ENCODE data around the gene PSMF1. TPM values are rescaled to one million over a fixed set of nuclear protein-coding genes. Genes with fewer than 3 reads are reported as not detected.

The PSMF1 gene
- total RNA-seq, 1 donor from 2014 or later = 110 TPM

- no peaks in the 10 kb centered on the region for H3K27me3 Mint-ChIP-seq (ENCODE audit: low read depth)
- H3K4me1 Mint-ChIP-seq (ENCODE audit: low read depth) = no peaks in the 10 kb centered on the region
- no peak overlapping the region for H3K4me3 Mint-ChIP-seq (ENCODE audit: unreplicated experiment)
- H3K27ac Mint-ChIP-seq (ENCODE audit: unreplicated experiment) = no peak overlapping the region
- peaks cover 3% of the 10 kb centered on the region for H3K36me3 Mint-ChIP-seq (ENCODE audit: low read depth)
- TF ChIP-seq, protein P1, sequence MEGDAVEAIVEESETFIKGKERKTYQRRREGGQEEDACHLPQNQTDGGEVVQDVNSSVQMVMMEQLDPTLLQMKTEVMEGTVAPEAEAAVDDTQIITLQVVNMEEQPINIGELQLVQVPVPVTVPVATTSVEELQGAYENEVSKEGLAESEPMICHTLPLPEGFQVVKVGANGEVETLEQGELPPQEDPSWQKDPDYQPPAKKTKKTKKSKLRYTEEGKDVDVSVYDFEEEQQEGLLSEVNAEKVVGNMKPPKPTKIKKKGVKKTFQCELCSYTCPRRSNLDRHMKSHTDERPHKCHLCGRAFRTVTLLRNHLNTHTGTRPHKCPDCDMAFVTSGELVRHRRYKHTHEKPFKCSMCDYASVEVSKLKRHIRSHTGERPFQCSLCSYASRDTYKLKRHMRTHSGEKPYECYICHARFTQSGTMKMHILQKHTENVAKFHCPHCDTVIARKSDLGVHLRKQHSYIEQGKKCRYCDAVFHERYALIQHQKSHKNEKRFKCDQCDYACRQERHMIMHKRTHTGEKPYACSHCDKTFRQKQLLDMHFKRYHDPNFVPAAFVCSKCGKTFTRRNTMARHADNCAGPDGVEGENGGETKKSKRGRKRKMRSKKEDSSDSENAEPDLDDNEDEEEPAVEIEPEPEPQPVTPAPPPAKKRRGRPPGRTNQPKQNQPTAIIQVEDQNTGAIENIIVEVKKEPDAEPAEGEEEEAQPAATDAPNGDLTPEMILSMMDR (IDR thresholded peaks at IDR 0.05) = no peak
- no peak for DNase-seq (ENCODE audit: low spot score)
- peaks cover 22% of the 10 kb centered on the region for H3K9me3 Mint-ChIP-seq (ENCODE audit: low read depth)
Observed at GRCh38 chr20:1102016-1102415, 16.4 kb upstream of the PSMF1 start.

GRCh38 chr20:1103751-1104150, 14.7 kb upstream of the PSMF1 start:
- H3K4me1 Mint-ChIP-seq (ENCODE audit: low read depth) = no peaks in the 10 kb centered on the region
- H3K4me3 Mint-ChIP-seq (ENCODE audit: unreplicated experiment) = no peak overlapping the region
- TF ChIP-seq, protein P1 (IDR thresholded peaks at IDR 0.05) = no peak
- H3K27ac Mint-ChIP-seq (ENCODE audit: unreplicated experiment) = no peak overlapping the region
- H3K27me3 Mint-ChIP-seq (ENCODE audit: low read depth) = no peaks in the 10 kb centered on the region
- peaks cover 3% of the 10 kb centered on the region for H3K36me3 Mint-ChIP-seq (ENCODE audit: low read depth)
- peaks cover 15% of the 10 kb centered on the region for H3K9me3 Mint-ChIP-seq (ENCODE audit: low read depth)
- DNase-seq (ENCODE audit: low spot score) = no peak

DNA sequence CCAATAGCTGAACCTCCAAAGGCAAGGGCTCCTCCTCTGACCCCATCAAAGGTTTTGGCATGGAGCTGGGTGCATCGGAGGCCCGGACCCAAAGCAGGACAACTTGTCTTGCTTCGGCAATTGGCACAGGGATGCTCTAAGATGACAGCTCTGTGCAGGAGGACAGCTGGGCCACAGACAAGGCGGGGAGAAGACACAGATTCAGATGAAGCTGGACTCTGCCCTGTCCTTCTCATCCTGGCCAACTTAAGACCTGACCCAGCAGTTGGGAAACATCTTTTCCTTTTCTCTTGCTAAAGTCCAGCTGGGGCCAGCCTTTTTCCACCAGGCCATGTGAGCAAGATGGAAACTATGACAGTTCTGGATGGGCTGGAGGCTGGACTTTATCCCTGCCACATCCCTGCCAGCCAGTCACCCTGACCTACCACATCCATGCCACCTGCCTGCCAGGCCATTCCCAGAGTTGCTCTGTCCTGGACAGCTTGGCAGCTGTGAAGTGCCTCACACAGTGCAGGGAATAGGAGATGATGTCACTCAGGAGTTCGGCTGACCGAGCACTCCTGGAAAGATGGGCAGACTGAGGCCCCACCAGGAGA, 12.7 kb upstream of the PSMF1 start:
- TF ChIP-seq, protein P1 (IDR thresholded peaks at IDR 0.05) = no peak
- no peaks in the 10 kb centered on the region for H3K4me1 Mint-ChIP-seq (ENCODE audit: low read depth)
- no peaks in the 10 kb centered on the region for H3K27me3 Mint-ChIP-seq (ENCODE audit: low read depth)
- DNase-seq (ENCODE audit: low spot score) = no peak
- no peak overlapping the region for H3K4me3 Mint-ChIP-seq (ENCODE audit: unreplicated experiment)
- H3K27ac Mint-ChIP-seq (ENCODE audit: unreplicated experiment) = no peak overlapping the region
- peaks cover 3% of the 10 kb centered on the region for H3K36me3 Mint-ChIP-seq (ENCODE audit: low read depth)
- H3K9me3 Mint-ChIP-seq (ENCODE audit: low read depth) = peaks cover 15% of the 10 kb centered on the region

DNA sequence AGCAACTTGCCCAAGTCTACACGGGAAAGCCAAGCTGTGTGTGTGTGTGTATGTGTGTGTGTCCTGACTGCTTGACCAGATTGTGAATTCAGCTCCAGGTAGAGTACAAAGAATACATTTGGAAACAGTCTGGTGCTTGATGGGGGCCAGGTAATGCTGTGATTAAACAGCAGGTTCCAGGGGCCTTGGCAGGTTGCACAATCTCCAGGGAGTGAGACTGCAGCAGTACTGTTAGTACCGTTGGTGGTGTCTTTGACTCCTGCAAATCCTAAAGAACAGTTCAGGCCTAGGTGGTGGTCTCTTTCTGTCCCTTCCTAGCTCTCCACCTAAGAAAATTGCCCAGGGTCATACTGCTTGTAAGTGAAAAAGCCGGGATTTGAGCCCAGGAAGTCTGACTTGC, 11.2 kb upstream of the PSMF1 start:
- Mint-ChIP-seq H3K36me3 (ENCODE audit: low read depth) (peaks cover 3% of the 10 kb centered on the region), H3K27me3 (ENCODE audit: low read depth) (no peaks in the 10 kb centered on the region), H3K27ac (ENCODE audit: unreplicated experiment) (no peak overlapping the region), H3K9me3 (ENCODE audit: low read depth) (peaks cover 12% of the 10 kb centered on the region), H3K4me1 (ENCODE audit: low read depth) (no peaks in the 10 kb centered on the region), H3K4me3 (ENCODE audit: unreplicated experiment) (no peak overlapping the region)
- no peak for DNase-seq (ENCODE audit: low spot score)
- TF ChIP-seq, protein P1 (IDR thresholded peaks at IDR 0.05) = no peak

- no peaks in the 10 kb centered on the region for H3K36me3 Mint-ChIP-seq (ENCODE audit: low read depth)
- H3K27me3 Mint-ChIP-seq (ENCODE audit: low read depth) = no peaks in the 10 kb centered on the region
- no peaks in the 10 kb centered on the region for H3K4me1 Mint-ChIP-seq (ENCODE audit: low read depth)
- H3K4me3 Mint-ChIP-seq (ENCODE audit: unreplicated experiment) = no peak overlapping the region
- no peak for DNase-seq (ENCODE audit: low spot score)
- no peaks in the 10 kb centered on the region for H3K9me3 Mint-ChIP-seq (ENCODE audit: low read depth)
- H3K27ac Mint-ChIP-seq (ENCODE audit: unreplicated experiment) = no peak overlapping the region
- TF ChIP-seq, protein P1 (IDR thresholded peaks at IDR 0.05) = peak; percentile 83
Observed at GRCh38 chr20:1108437-1108920, 9.9 kb upstream of the PSMF1 start.
